NCI-H69 (cell line): Measurements from ENCODE around the gene WDR90.

ENCODE experiments used
- DNase-seq: peaks from one replicate; lab custom pipeline; 2025; lab: John Stamatoyannopoulos, UW

The WDR90 gene

DNA sequence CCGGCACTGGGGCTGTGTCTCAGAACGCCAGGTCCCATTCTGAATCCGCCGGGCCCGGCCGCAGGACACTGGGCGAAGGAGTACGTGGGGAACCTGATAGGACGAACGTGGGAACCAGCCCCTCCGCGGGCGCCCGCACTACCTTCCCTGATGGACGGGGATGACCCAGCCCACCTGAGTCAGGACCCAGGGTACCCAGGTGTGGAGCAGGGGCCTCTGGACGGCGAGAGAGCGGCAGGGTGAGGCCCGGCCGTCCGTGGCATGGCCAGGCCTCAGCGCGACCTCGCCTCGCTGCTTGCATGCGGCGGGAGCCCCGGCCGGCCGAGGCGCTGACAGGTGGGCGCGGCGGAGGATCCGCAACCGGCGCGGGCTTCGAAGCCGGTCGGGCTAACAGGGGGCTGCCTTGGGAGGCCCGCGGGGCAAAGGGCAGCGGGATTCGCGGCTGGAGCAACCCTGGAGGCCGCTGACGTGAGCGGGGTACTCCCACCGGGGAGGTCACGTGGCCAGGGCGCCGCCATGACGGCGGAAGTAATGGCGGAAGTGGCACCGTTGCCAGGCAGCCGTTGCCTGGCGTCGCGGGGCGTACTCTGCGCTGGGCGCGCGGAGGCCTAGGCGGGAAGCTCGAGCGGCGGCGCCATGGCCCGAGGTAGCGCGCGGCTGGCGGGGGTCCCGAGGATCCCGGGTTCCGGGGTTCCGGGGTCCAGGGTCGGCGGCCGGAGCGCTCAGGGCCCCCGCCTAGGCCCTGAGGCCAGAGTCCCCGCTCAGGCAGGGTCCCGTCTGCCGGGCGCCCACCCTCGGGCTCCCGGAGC lies at the start of gene WDR90:
TSS of gene WDR90 (plus strand) at position 585 of the 809 bp plus-strand sequence. CDS start at position 637, 52 bp downstream.
- DNase-seq = peak; percentile 97

DNA sequence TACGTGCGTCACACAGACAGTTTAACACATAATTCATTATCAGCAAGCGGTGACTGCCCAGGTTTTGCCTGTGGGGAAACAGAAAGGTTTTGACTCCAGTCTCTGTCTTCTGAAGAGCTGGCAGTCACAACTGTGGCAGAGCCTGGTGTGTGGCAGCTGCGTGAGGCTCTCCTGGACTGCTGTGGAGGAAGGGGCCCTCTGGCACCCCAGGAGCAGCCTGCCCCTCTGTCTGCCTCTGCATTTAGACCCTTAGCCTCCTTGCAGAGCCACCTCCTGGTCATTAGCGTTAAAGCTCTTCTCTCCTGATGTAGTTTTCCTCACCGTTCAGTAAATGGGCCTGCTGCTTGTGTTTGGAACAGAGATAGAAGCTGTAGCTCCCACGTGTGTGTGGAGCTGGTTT lies 48.4 kb upstream of the WDR90 start:
- peak; percentile 30 for DNase-seq

DNA sequence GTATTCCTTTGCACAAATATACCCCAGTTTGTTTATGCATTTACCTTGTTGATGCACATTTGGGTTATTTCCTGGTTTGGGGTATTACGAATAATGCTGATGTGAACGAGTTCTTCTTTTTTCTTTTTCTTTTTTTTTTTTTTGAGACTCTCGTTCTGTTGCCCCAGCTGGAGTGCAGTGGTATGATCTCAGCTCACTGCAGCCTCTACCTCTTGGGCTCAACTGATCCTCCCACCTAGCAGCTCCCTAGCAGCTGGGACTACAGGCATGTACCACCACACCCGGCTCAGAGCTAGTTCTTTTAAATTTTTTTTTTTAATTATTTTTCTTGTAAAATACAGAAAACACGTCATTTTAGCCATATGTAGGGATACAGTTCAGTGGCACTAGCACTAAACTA lies 45.2 kb upstream of the WDR90 start:
- no peak for DNase-seq

DNA sequence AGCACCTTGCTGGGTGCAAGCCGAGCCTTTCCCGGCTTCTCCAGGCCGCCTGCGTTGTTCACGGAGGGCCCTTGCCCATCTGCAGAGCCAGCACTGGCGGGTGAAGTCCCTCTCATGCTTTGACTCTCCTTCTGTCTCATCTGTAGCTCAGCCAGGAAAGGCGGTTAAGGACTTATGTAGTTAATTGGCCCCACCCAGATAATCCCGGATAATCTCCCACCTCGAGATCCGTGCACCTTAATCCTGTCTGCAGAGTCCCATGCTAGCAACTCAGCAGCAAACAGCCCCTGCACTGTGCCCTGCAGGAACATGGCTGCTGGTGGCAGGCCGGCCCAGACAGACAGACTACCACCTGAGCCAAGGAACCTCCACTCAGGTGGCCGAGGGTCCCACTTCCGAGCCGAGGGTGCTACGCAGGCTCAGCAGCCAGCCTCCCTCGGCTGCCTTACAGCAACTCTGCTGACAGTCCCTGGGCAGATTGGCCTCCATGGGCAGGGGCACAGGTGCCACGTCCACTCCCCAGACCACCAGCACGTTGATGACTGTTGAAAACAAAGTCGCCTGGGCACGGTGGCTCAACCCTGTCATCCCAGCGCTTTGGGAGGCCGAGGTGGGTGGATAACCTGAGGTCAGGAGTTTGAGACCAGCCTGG lies 42.4 kb upstream of the WDR90 start:
- no peak for DNase-seq

DNA sequence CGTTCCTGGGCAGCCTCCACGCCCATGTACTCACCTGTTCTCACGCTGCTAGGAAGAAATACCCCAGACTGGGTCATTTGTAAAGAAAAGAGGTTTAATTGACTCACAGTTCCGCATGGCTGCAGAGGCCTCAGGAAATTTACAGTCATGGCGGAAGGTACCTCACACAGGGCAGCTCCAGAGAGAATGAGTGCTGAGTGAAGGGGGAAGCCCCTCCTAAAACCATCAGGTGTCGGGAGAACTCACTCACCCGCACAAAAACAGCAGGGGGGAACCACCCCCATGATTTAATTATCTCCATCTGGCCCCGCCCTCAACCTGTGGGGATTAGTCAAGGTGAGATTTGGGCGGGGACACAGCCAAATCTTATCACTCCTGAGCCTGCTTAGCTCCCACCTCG lies 41.1 kb upstream of the WDR90 start:
- DNase-seq = peak; percentile 92

DNA sequence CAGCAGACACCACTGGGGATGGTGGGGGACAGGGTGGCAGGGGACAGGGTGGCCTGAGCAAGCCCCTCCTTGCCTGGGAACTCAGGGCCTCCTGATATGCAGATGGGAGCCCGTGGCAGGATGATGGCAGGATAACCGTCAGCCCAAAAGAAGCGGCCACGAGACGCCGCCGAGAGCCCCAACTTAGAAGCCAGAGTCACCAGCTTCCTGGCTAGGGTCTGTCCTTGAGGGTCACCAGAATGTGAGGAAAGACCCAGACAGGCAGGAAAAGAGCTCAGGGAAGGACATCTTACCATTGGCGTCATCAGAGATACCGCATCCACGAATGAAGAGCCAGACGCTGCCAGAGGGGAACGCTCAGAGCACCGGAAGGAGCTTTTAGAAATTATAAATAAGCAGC lies 39.8 kb upstream of the WDR90 start:
- no peak for DNase-seq

DNA sequence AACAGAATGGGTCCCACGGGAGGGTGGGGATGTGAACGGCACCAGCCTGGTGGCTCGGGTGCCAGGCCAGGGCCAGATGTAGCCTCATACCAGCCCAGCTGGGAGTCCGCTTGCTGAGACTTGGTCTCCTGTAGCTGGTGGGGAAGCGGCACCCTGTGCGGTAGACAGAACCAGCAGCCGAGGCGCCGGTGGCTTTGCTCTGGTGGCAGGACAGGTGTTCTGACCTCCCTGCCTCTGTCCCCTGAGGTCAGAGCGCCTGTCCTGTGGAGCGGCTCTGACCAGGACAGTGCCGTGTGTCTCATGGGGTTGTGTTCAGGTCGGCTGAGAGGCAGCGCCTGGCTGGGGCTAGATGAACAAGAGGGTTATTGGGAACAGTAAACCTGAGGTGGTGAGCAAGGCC lies 39.2 kb upstream of the WDR90 start:
- no peak for DNase-seq

DNA sequence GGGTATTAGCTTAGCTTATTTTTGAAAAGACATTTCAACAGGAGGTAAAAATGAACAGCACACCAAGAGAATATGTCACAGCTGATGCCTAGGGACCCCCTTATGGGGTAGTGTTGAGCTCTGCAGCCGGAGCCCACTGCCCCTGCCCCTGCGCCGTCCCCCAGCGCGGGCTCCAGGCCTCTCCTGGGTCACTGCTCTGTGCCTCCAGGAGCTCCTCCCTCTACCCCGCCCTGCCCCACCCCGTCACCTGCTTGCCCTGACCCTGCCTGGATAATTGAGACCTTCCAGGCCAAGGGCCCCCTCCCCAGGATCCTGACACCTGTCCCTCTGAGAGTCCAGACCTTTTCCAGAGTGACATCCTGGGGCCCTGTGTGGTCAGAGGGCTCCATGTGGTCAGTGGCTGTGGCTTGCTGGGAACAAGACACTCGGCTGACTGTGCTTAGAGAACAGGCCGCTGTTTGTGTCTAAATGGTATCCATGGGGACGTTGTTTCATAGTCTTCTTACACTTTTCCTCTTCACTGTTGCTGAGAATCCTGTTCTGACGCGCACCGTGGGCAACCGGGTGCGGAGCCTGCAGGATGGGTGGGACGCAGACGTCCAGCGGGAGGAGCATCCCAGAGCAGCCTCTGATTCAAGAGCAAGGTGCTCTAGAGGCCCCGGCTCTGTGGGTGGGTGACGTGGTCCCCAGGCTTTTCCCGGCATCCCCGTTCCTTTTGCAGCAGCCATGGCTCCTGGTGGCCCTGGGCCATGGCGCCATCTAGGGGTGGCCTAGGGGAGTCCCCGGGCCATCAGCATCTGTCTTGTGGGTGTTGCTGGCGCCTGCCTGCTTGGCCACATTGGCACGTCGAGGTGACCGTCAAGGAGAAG lies 38.4 kb upstream of the WDR90 start:
- peak; percentile 74 for DNase-seq

DNA sequence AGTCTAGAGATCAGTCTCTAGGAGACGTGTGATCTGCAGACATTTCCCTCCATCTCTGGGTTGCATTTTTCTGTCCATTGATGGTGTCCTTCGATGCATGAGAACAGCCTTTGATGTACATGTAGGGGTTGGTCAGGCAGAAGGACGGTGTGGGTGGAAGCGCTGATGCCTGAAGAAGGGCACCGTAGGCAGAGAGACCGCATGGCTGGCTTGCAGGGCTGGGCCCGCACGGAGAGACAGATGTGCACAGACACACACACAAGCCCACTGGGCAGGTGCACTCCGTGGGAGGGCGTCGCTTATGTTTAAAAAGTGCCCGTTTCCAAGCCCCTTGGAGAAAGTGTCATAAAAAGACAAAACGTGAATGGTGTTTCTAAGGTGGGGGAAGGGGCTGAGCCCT lies 34.0 kb upstream of the WDR90 start:
- no peak for DNase-seq

DNA sequence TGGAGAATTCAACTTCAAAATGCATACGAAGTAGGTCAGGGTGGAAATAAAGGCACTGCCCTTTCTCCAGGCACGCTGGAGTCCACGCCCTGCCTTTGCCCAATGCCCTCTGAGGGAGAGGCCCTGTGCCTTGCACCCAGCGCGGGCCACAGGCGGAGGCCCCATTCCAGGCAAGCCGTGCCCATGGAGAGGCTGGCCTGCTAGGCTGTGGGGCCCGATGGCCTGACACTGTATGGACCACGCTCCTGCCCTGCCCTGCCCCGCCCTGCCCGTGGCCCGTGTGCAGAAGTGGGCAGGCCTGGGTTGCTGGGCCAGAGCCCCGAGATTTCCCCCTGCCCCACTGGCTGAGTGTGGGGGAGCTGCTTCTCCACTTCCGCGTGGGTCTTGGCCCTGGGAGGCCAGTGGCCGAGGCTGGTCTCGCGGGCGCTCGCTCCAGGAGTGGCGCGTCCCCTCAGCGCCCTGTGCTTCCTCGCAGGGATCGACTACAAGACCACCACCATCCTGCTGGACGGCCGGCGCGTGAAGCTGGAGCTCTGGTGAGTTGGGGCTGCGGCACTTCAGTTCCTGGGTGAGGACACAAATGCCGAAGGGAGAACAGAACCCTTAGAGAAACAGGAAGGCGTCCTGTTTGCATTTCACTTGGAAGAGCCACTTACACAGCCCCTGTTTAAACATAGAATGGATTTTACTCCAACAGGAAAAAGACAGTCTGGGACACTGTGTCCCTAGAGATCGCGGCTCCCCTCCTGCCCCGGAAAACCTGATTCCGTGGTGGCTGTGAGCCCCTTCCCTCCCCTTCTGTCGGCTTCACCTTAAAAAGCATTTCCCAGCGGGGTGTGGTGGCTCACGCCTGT lies 32.2 kb upstream of the WDR90 start:
- no peak for DNase-seq

DNA sequence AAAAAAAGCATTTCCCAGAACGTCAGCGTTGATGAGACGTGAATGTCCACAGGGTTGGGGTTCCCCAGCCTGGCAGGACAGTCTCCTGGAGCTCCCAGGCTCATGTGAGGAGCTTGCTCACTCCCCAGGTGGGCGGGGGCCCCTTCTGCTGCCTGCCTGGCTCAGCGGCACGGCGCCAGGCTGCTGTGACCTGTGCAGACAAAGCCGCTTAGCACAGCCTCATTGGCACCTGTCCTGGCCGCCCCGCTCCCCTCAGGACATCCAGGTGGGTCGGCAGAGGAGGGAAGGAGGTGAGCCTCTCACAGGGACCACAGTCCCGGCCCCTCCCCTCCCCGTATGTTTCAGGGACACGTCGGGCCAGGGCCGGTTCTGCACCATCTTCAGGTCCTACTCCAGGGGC lies 31.3 kb upstream of the WDR90 start:
- DNase-seq = peak; percentile 33

DNA sequence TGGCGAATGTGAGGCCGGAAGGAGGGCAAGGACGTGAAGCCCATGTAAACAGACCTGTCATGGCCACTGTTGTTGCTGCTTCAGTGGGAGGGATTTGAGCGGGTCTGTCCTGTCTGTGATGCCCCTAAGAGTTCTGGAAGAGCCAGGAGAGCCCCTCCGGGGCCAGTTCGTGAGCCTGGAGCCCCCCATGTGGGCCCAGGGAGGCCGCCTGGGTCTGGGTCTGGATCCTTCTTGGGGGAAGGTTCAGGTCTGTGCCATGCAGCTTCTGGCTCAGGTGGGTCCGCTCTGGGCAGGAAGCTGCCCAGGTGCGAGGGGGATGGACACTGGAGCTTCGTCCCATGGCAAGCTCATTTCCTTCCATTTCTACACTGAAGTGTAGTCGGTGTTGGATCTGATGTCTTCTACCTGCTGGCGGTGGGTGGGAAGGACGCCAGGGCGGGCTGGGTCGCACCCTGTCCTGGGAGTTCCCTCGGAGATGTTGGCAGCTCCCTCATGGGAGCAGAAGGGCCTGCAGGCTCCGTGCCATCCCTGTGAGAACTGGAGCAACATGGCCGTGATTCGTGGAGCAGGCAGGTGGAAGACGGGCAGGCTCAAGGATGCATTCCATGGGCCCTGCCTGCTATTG lies 29.6 kb upstream of the WDR90 start:
- DNase-seq = no peak

DNA sequence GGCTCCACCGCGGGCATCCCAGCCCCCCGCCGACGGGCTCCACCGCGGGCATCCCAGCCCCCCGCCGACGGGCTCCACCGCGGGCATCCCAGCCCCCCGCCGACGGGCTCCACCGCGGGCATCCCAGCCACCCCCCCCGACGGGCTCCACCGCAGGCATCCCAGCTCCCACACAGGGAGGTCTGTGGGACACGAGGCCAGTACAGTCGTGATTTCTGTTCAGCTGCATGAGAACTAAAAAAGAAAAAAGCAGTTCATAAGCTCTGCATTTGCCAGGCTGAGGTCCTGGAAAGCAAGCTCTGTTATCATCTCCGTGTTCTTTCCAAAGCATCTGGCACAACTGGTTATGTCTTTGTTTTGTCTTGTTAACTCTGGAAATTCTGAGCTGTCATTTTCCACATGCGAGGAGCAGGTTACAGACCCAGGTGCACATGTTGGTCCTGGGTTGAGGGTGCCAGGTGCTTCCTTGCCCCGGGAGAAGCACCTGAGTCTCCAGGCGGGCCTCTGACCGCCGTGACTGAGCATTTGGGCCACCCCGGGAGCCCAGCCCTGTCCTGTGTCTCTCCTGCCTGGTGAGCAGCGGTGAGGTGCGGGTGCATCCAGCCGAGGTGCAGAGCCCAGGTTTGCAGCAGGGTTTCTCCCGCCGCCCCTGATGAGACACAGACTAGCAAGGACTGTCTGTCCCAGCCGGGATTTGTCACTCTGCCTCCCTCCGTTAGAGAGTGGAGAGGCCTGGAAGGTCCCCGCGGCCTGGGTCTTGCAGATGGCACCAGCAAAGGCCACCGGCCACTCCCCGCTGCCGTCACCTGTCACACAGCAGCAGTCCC lies 28.3 kb upstream of the WDR90 start:
- DNase-seq = peak; percentile 31

DNA sequence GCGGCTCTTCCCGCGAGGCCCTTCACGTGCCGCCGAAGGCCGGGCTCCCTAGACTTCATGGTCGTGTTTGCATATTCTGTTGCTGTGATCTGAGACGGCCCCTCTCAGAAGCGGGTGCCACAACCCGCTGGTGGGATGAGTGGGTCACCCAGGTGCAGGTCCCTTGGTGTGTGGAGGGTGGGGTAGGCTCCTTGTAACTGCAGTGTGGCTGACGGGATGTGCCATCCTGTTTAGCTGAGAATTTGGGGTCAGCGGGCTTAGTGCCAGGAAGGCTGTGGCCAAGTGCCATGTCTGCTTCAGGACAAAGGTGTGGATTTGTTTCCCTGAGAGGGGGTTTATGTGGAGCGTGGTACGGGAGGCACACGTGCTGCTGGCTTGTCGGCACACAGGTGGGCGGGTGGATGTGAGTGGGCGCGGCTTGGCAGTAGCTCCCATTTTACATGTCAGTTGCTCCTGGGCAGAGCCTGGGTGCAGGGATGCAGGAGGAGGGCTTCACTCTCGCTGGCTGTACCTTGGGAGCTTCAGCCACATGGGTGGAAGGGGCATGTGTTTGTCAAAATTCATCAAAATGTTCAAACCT lies 27.5 kb upstream of the WDR90 start:
- DNase-seq = peak; percentile 76

DNA sequence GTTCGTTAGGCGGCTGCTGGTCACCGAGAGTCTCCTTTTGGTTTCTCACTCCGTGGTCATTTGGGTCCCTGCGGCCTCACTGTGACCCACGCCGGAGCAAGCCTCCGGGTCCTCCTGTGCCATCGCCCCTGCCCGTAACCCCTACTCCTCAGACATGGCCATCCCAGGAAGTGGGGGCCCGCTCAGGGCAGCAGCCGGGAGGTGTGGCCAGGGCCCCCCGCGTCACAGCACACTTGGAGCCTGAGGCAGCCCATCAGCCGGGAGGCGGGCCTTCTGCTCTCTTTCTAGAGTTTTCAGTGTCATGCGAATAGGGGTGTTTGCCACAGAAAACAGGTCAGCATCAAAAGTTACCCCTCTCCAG lies 26.3 kb upstream of the WDR90 start:
- no peak for DNase-seq

DNA sequence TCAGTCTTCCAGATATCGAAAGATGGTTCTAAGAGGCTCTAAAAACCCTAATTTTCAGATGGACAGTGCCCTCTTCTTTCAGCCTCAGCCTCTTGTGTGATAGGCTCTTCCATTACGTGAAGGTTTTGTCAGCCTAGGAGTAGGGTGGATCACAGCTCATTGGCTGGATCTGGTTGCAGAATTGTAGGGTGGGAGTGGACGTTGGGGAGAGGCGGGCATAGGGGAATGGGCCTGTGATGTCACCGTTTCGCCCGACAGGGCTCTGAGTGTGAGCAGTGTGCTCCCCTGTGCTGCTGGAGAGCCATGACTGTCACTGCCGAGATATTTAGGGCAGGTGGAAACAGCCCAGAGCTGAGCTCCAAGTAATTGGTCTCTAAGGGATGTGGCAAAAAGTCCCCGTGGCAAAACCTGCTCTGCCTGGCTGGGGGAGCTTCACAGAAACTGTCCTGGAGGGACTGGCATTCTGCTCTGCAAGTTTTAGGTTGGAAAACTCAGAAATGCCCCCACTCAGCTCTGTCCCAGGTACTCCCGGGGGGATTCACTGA lies 24.6 kb upstream of the WDR90 start:
- DNase-seq = no peak

DNA sequence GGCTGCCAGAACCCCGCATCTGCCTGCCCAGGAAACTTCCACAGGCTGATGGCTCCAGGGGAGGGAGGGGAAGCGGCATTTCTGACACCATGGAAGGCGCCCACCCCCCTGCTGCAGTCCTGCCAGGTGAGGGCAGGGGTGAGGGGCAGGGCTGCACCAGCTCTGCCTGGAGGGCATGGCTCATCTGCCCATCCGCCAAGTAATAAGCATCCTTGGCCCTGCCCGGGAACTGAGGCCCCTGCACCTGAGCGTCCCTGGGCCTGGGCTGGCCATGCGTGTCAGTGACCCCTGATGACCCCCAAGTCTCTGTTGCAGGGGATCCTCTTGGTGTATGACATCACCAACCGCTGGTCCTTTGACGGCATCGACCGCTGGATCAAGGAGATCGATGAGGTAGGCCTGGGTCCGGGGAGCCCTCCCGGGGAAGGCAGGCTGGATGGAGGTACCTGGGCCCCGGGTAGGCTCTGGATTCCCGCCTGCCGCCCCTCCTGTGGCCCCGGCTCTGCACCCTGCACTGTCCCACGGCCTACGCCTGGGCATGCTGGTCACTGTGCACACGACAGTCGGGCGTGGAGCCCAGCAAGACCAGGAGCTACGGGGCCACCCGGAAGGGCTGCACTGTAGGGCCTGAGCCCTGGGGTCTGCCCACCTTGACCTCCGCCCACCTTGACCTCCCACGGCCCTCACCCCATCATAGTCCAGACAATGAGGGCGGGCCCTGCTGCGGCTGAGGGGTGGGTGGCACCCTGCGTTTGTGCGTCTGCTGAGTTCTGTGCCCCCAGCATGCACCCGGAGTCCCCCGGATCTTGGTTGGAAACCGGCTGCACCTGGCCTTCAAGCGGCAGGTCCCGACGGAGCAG lies 23.8 kb upstream of the WDR90 start:
- DNase-seq = no peak

DNA sequence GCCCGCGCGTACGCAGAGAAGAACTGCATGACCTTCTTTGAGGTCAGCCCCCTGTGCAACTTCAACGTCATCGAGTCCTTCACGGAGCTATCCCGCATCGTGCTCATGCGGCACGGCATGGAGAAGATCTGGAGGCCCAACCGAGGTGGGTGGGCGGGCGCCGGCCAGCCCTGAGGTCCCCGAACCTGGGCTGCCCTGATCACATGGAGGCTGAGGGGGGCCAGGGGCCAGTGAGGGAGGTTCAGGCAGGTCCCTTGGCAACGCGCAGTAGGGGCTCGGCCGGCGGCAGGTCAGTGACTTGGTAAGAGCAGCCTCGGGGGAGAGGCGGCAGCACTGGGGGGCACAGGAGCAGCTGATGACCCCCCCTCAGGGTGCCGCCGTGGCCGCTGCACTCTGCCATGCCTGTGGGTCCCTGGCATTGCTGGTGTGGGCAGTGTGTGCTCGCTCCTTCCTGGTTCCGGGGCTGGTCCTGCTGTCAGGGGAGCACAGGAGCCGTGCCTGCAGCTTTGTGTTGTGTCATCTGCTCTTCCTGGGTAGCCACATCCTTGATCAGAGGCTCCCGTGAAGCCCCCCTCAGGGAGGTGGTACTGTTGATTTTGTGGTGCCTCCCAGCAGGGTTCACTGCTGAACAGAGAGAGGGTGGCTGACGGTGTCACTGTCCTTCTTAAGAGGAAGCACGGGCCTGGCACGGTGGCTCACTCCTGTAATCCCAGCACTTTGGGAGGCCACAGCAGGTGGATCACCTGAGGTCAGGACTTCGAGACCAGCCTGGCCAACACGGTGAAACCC lies 23.0 kb upstream of the WDR90 start:
- no peak for DNase-seq
